Endometrial microvascular endothelial cells (primary cell): ENCODE data around the gene ARHGDIA. TPM values are rescaled to one million over a fixed set of nuclear protein-coding genes. Genes with fewer than 3 reads are reported as not detected.

Source experiments
- total RNA-seq: library from RNA; depleted of rRNA; stranded (reverse); fragments of >200 nt; gene quantifications from one replicate; pipeline ENCODE4 v1.2.3, GENCODE V29; 2015; ENCODE audit errors: inconsistent ontology term

The ARHGDIA gene
- total RNA-seq, 1 donor from 2014 or later: 471 TPM

Other genes starting within 250 kb of the ARHGDIA start
- 86.4 TPM for gene NPLOC4, start 234.2 kb downstream of the ARHGDIA start, total RNA-seq
- gene TSPAN10, start 234.1 kb downstream of the ARHGDIA start, total RNA-seq: not detected
- gene PDE6G, start 214.8 kb downstream of the ARHGDIA start, total RNA-seq: 0.37 TPM
- gene OXLD1, start 204.7 kb downstream of the ARHGDIA start, total RNA-seq: 38.9 TPM
- 20.9 TPM for gene CCDC137, start 204.6 kb downstream of the ARHGDIA start, total RNA-seq
- gene ARL16, start 187.5 kb downstream of the ARHGDIA start, total RNA-seq: 30.3 TPM
- 125 TPM for gene HGS, start 187.3 kb downstream of the ARHGDIA start, total RNA-seq
- 120 TPM for gene MRPL12, start 168.0 kb downstream of the ARHGDIA start, total RNA-seq
- gene SLC25A10, start 159.1 kb downstream of the ARHGDIA start, total RNA-seq: 42.1 TPM
- not detected for gene GCGR, start 67.2 kb downstream of the ARHGDIA start, total RNA-seq
- 97.0 TPM for gene MCRIP1, start 38.0 kb downstream of the ARHGDIA start, total RNA-seq
- not detected for gene PPP1R27, start 36.3 kb downstream of the ARHGDIA start, total RNA-seq
- 1,412 TPM for gene P4HB, start 10.8 kb downstream of the ARHGDIA start, total RNA-seq
- gene ALYREF, start 20.2 kb upstream of the ARHGDIA start, total RNA-seq: 284 TPM
- 166 TPM for gene ANAPC11, start 20.4 kb upstream of the ARHGDIA start, total RNA-seq
- not detected for gene NPB, start 30.9 kb upstream of the ARHGDIA start, total RNA-seq
- gene PCYT2, start 40.1 kb upstream of the ARHGDIA start, total RNA-seq: 41.0 TPM
- 14.3 TPM for gene SIRT7, start 46.8 kb upstream of the ARHGDIA start, total RNA-seq
- gene MAFG, start 56.4 kb upstream of the ARHGDIA start, total RNA-seq: 21.0 TPM
- 60.9 TPM for gene PYCR1, start 66.0 kb upstream of the ARHGDIA start, total RNA-seq
- gene MYADML2, start 75.9 kb upstream of the ARHGDIA start, total RNA-seq: not detected
- not detected for gene NOTUM, start 89.8 kb upstream of the ARHGDIA start, total RNA-seq
- 12.2 TPM for gene ASPSCR1, start 106.3 kb upstream of the ARHGDIA start, total RNA-seq
- 159 TPM for gene CENPX, start 151.5 kb upstream of the ARHGDIA start, total RNA-seq
- 23.0 TPM for gene LRRC45, start 152.0 kb upstream of the ARHGDIA start, total RNA-seq
- gene RAC3, start 160.3 kb upstream of the ARHGDIA start, total RNA-seq: 30.2 TPM
- 133 TPM for gene DCXR, start 166.4 kb upstream of the ARHGDIA start, total RNA-seq
- gene RFNG, start 180.5 kb upstream of the ARHGDIA start, total RNA-seq: 36.0 TPM
- gene GPS1, start 180.6 kb upstream of the ARHGDIA start, total RNA-seq: 140 TPM
- 70.0 TPM for gene DUS1L, start 194.5 kb upstream of the ARHGDIA start, total RNA-seq
- 76.7 TPM for gene FASN, start 226.9 kb upstream of the ARHGDIA start, total RNA-seq